ENCODE data around the gene ARSA. TPM values are rescaled to one million over a fixed set of nuclear protein-coding genes. Genes with fewer than 3 reads are reported as not detected.
"Not testable (repeated sequence)": the region's sequence is repeated elsewhere in the genome, so short reads cannot be mapped to it uniquely, and the experiment has no call there.

Gene ARSA
- total RNA-seq, 1 donor from 2014 or later: 4.5 TPM

- no peak for DNase-seq (ENCODE audit: low spot score in 2 of 2)
Measured at GRCh38 chr22:50656122-50657070, 28.4 kb upstream of the ARSA start.

GRCh38 chr22:50654664-50655063 lies 26.7 kb upstream of the ARSA start:
- not testable (repeated sequence) for DNase-seq (ENCODE audit: low spot score in 2 of 2); FAIRE-seq

More at GRCh38 chr22:50656122-50657070, 28.4 kb upstream of the ARSA start:
- FAIRE-seq: no peak

- DNase-seq (ENCODE audit: low spot score in 2 of 2) (no peak), FAIRE-seq (no peak)
Measured at GRCh38 chr22:50653256-50653655, 25.3 kb upstream of the ARSA start.

GRCh38 chr22:50643821-50644101 lies 15.8 kb upstream of the ARSA start:
- FAIRE-seq; DNase-seq (ENCODE audit: low spot score in 2 of 2): not testable (repeated sequence)

- FAIRE-seq; DNase-seq (ENCODE audit: low spot score in 2 of 2): not testable (repeated sequence)
Measured at GRCh38 chr22:50643021-50643820, 15.3 kb upstream of the ARSA start.

- DNase-seq (ENCODE audit: low spot score in 2 of 2) (peak; percentile 35 to 60), FAIRE-seq (no peak)
Measured at GRCh38 chr22:50641696-50642607, 14.0 kb upstream of the ARSA start.

GRCh38 chr22:50640857-50641647 lies 13.1 kb upstream of the ARSA start:
- DNase-seq (ENCODE audit: low spot score in 2 of 2): no peak
- no peak for FAIRE-seq

- not testable (repeated sequence) for DNase-seq (ENCODE audit: low spot score in 2 of 2); FAIRE-seq
Measured at GRCh38 chr22:50640296-50640695, 12.3 kb upstream of the ARSA start.

- no peak for FAIRE-seq
- no peak for DNase-seq (ENCODE audit: low spot score in 2 of 2)
Measured at GRCh38 chr22:50635591-50635990, 7.6 kb upstream of the ARSA start.

GRCh38 chr22:50633771-50634170 lies 5.8 kb upstream of the ARSA start:
- no peak for FAIRE-seq
- DNase-seq (ENCODE audit: low spot score in 2 of 2): no peak

GRCh38 chr22:50633086-50633485 lies 5.1 kb upstream of the ARSA start:
- FAIRE-seq (no peak), DNase-seq (ENCODE audit: low spot score in 2 of 2) (no peak)

GRCh38 chr22:50630376-50630775 lies 2.4 kb upstream of the ARSA start:
- DNase-seq (ENCODE audit: low spot score in 2 of 2): no peak
- FAIRE-seq: no peak

- DNase-seq (ENCODE audit: low spot score in 2 of 2) (no peak), FAIRE-seq (no peak)
Measured at GRCh38 chr22:50628543-50629134, 687 bp upstream of the ARSA start.

- DNase-seq (ENCODE audit: low spot score in 2 of 2): no peak
- FAIRE-seq: no peak
Measured at GRCh38 chr22:50626850-50627641, 906 bp downstream of the ARSA start.

- no peak for DNase-seq (ENCODE audit: low spot score in 2 of 2)
- no peak for FAIRE-seq
Measured at GRCh38 chr22:50626314-50626849, 1.6 kb downstream of the ARSA start.

- no peak for FAIRE-seq
- DNase-seq (ENCODE audit: low spot score in 2 of 2): no peak
Measured at GRCh38 chr22:50625568-50626313, 2.2 kb downstream of the ARSA start.

GRCh38 chr22:50625131-50625567 lies 2.8 kb downstream of the ARSA start:
- FAIRE-seq (no peak), DNase-seq (ENCODE audit: low spot score in 2 of 2) (no peak)
